Panc1 (cell line): ENCODE measurements around the gene CFAP221.

ENCODE experiments used
- POLR2AphosphoS5 ChIP-seq: IDR thresholded peaks from 2 replicates; pipeline ENCODE4 v1.6.1; 2012; ENCODE audit warnings: mild to moderate bottlenecking, low read depth, low read length, moderate library complexity
- SIN3A ChIP-seq: IDR thresholded peaks from 2 replicates; pipeline ENCODE4 v1.6.1; 2012; ENCODE audit warnings: low read depth, mild to moderate bottlenecking, low read length, moderate library complexity, borderline replicate concordance; ENCODE audit not compliant: insufficient read depth
- TCF7L2 ChIP-seq: IDR thresholded peaks from 2 replicates; pipeline ENCODE4 v1.6.1; 2011; ENCODE audit warnings: mild to moderate bottlenecking, low read depth, low read length, inconsistent platforms
- TF ChIP-seq, protein P1 (sequence below): fragments of 450-650 bp; IDR thresholded peaks from 2 replicates; pipeline ENCODE4 v1.5.1; 2017; ENCODE audit warnings: mild to moderate bottlenecking
- TF ChIP-seq, protein P2 (sequence below), 2 experiments: IDR thresholded peaks; 2 replicates each; pipeline ENCODE4 v1.6.1; 2011 to 2012; ENCODE audit warnings: low read depth in 2 of 2, control low read depth in 1 of 2, low read length in 1 of 2, mild to moderate bottlenecking in 1 of 2, moderate library complexity in 1 of 2; ENCODE audit not compliant: insufficient read depth in 1 of 2

DNA sequence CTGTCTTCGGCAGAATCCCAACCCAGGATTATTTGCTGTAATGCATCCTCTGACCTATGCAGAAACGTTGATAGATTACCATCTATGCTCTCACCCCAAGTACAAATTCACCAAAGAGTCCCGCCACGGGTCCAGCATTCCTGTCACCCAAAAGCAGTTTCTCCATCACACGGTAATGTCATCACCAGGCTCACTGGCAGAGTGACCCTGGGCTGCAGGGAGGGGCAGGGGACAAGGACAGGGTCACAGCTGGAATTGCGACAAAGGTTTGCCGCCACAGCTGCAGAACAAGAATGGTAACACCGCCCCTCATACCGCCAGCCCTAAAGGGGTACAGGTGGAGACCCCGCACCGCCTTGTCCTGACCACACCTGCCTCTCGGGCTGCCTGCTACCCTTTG lies 94.0 kb downstream of the CFAP221 start:
- TF ChIP-seq, protein P1, sequence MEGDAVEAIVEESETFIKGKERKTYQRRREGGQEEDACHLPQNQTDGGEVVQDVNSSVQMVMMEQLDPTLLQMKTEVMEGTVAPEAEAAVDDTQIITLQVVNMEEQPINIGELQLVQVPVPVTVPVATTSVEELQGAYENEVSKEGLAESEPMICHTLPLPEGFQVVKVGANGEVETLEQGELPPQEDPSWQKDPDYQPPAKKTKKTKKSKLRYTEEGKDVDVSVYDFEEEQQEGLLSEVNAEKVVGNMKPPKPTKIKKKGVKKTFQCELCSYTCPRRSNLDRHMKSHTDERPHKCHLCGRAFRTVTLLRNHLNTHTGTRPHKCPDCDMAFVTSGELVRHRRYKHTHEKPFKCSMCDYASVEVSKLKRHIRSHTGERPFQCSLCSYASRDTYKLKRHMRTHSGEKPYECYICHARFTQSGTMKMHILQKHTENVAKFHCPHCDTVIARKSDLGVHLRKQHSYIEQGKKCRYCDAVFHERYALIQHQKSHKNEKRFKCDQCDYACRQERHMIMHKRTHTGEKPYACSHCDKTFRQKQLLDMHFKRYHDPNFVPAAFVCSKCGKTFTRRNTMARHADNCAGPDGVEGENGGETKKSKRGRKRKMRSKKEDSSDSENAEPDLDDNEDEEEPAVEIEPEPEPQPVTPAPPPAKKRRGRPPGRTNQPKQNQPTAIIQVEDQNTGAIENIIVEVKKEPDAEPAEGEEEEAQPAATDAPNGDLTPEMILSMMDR, result no peak
- TF ChIP-seq POLR2AphosphoS5 (no peak), TCF7L2 (no peak), SIN3A (no peak)
- TF ChIP-seq, protein P2, sequence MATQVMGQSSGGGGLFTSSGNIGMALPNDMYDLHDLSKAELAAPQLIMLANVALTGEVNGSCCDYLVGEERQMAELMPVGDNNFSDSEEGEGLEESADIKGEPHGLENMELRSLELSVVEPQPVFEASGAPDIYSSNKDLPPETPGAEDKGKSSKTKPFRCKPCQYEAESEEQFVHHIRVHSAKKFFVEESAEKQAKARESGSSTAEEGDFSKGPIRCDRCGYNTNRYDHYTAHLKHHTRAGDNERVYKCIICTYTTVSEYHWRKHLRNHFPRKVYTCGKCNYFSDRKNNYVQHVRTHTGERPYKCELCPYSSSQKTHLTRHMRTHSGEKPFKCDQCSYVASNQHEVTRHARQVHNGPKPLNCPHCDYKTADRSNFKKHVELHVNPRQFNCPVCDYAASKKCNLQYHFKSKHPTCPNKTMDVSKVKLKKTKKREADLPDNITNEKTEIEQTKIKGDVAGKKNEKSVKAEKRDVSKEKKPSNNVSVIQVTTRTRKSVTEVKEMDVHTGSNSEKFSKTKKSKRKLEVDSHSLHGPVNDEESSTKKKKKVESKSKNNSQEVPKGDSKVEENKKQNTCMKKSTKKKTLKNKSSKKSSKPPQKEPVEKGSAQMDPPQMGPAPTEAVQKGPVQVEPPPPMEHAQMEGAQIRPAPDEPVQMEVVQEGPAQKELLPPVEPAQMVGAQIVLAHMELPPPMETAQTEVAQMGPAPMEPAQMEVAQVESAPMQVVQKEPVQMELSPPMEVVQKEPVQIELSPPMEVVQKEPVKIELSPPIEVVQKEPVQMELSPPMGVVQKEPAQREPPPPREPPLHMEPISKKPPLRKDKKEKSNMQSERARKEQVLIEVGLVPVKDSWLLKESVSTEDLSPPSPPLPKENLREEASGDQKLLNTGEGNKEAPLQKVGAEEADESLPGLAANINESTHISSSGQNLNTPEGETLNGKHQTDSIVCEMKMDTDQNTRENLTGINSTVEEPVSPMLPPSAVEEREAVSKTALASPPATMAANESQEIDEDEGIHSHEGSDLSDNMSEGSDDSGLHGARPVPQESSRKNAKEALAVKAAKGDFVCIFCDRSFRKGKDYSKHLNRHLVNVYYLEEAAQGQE (IDR thresholded peaks at IDR 0.05; ENCODE audit: insufficient read depth in 1 of 2, low read depth in 2 of 2, low read length in 1 of 2), result no peak
